OCI-LY7 (cell line): ENCODE measurements around the gene CYRIA.
A peak's percentile ranks its signal among the peaks of the same experiment; 100 is the strongest.

Source experiments
- CTCF ChIP-seq: fragments of 200-600 bp; sonication (generic); conservative IDR thresholded peaks from 2 replicates; pipeline ENCODE4 v1.5.1; 2014; ENCODE audit warnings: mild to moderate bottlenecking, antibody characterized with exemption, low read length, moderate library complexity, mixed read lengths
- EZH2phosphoT487 ChIP-seq: fragments of 200-600 bp; sonication (generic); IDR thresholded peaks from 2 replicates; pipeline ENCODE4 v1.6.1; 2018; ENCODE audit warnings: low read depth, borderline replicate concordance, mild to moderate bottlenecking, mixed run types, antibody characterized with exemption, low read length, moderate library complexity, mixed read lengths

GRCh38 chr2:16625201-16625729 is 40.4 kb downstream of the CYRIA start:
- TF ChIP-seq CTCF: 0 out of 2 replicates have a peak, but pooled peaks have one; percentile 23
- no peak for TF ChIP-seq EZH2phosphoT487
